ENCODE results near the gene MAP1B. TPM values are rescaled to one million over a fixed set of nuclear protein-coding genes. Genes with fewer than 3 reads are reported as not detected.

The MAP1B gene
- total and polyA plus RNA-seq, 9 of the 15 experiments (the other 6 are each of a cell fraction or from before 2014, with no cell fraction given) = 5.2 to 66.1 (median 17.3) TPM

DNA sequence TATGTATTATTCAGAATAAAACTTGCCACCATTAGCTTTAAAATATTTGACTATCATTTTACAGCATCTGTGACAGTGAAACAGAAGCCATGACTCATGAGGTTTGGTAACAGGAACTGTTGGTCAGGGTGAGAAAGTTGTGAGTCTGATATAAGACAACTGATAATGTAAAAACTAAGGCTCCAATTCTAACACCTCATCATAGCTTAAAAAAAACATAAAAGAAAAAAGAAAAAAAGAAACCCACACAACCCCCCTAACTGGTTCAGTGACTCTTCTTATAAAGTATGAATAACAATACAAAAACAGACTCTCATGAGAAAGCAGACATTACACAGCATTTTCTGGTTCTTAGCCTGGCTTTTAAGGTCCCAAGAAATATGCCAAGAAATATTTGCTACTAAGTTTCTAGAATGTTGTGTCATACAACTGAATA lies 127.0 kb downstream of the MAP1B start (continued):
- TF ChIP-seq, protein P1, sequence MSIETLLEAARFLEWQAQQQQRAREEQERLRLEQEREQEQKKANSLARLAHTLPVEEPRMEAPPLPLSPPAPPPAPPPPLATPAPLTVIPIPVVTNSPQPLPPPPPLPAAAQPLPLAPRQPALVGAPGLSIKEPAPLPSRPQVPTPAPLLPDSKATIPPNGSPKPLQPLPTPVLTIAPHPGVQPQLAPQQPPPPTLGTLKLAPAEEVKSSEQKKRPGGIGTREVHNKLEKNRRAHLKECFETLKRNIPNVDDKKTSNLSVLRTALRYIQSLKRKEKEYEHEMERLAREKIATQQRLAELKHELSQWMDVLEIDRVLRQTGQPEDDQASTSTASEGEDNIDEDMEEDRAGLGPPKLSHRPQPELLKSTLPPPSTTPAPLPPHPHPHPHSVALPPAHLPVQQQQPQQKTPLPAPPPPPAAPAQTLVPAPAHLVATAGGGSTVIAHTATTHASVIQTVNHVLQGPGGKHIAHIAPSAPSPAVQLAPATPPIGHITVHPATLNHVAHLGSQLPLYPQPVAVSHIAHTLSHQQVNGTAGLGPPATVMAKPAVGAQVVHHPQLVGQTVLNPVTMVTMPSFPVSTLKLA (conservative IDR thresholded peaks at IDR 0.05) = no peak
- TF ChIP-seq ZNF589 (CRISPR knock-in tag; IDR thresholded peaks at IDR 0.05; ENCODE audit: low read depth) (no peak; the same call in 1 of the 2 replicates), ZSCAN29 (IDR thresholded peaks at IDR 0.05) (no peak), NEUROD1 (IDR thresholded peaks at IDR 0.05; ENCODE audit: borderline replicate concordance, low read depth, low read length, partially characterized antibody) (peak; percentile 39), DMBX1 (CRISPR knock-in tag; IDR thresholded peaks at IDR 0.05; ENCODE audit: borderline replicate concordance) (peak; percentile 53; the same call in 1 of the 2 replicates), RUNX1 (IDR thresholded peaks at IDR 0.05; ENCODE audit: low read depth) (no peak), ELF1 (tag; IDR thresholded peaks at IDR 0.05) (no peak), NCOA1 (IDR thresholded peaks at IDR 0.05; ENCODE audit: low read depth) (no peak), MEF2A (IDR thresholded peaks at IDR 0.05; ENCODE audit: control insufficient read depth, low read depth, low read length) (no peak), STAT5B (CRISPR knock-in tag; IDR thresholded peaks at IDR 0.05) (no peak), HEY1 (CRISPR knock-in tag; IDR thresholded peaks at IDR 0.05; ENCODE audit: borderline replicate concordance) (no peak), ILK (tag; IDR thresholded peaks at IDR 0.05; ENCODE audit: borderline replicate concordance, low read depth) (no peak), ZNF384 (IDR thresholded peaks at IDR 0.05; ENCODE audit: low read depth, low read length) (peak; percentile 65)
- TF ChIP-seq, protein P2, sequence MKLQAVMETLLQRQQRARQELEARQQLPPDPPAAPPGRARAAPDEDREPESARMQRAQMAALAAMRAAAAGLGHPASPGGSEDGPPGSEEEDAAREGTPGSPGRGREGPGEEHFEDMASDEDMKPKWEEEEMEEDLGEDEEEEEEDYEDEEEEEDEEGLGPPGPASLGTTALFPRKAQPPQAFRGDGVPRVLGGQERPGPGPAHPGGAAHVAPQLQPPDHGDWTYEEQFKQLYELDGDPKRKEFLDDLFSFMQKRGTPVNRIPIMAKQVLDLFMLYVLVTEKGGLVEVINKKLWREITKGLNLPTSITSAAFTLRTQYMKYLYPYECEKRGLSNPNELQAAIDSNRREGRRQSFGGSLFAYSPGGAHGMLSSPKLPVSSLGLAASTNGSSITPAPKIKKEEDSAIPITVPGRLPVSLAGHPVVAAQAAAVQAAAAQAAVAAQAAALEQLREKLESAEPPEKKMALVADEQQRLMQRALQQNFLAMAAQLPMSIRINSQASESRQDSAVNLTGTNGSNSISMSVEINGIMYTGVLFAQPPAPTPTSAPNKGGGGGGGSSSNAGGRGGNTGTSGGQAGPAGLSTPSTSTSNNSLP (IDR thresholded peaks at IDR 0.05; ENCODE audit: borderline replicate concordance, low read depth, low read length) = peak; percentile 84; the same call in 1 of the 2 replicates
- TF ChIP-seq, protein P3, sequence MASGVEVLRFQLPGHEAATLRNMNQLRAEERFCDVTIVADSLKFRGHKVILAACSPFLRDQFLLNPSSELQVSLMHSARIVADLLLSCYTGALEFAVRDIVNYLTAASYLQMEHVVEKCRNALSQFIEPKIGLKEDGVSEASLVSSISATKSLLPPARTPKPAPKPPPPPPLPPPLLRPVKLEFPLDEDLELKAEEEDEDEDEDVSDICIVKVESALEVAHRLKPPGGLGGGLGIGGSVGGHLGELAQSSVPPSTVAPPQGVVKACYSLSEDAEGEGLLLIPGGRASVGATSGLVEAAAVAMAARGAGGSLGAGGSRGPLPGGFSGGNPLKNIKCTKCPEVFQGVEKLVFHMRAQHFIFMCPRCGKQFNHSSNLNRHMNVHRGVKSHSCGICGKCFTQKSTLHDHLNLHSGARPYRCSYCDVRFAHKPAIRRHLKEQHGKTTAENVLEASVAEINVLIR (CRISPR knock-in tag; IDR thresholded peaks at IDR 0.05) = no peak
- TF ChIP-seq, protein P4, sequence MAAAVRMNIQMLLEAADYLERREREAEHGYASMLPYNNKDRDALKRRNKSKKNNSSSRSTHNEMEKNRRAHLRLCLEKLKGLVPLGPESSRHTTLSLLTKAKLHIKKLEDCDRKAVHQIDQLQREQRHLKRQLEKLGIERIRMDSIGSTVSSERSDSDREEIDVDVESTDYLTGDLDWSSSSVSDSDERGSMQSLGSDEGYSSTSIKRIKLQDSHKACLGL (CRISPR knock-in tag; IDR thresholded peaks at IDR 0.05; ENCODE audit: borderline replicate concordance, poor library complexity, severe bottlenecking) = no peak
- TF ChIP-seq, protein P5, sequence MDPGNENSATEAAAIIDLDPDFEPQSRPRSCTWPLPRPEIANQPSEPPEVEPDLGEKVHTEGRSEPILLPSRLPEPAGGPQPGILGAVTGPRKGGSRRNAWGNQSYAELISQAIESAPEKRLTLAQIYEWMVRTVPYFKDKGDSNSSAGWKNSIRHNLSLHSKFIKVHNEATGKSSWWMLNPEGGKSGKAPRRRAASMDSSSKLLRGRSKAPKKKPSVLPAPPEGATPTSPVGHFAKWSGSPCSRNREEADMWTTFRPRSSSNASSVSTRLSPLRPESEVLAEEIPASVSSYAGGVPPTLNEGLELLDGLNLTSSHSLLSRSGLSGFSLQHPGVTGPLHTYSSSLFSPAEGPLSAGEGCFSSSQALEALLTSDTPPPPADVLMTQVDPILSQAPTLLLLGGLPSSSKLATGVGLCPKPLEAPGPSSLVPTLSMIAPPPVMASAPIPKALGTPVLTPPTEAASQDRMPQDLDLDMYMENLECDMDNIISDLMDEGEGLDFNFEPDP (CRISPR knock-in tag; IDR thresholded peaks at IDR 0.05) = no peak
- TF ChIP-seq, protein P6, sequence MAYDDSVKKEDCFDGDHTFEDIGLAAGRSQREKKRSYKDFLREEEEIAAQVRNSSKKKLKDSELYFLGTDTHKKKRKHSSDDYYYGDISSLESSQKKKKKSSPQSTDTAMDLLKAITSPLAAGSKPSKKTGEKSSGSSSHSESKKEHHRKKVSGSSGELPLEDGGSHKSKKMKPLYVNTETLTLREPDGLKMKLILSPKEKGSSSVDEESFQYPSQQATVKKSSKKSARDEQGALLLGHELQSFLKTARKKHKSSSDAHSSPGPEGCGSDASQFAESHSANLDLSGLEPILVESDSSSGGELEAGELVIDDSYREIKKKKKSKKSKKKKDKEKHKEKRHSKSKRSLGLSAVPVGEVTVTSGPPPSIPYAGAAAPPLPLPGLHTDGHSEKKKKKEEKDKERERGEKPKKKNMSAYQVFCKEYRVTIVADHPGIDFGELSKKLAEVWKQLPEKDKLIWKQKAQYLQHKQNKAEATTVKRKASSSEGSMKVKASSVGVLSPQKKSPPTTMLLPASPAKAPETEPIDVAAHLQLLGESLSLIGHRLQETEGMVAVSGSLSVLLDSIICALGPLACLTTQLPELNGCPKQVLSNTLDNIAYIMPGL (CRISPR knock-in tag; IDR thresholded peaks at IDR 0.05) = no peak

All from K562 (cell line).